Lower leg skin (tissue), 3 donors: ENCODE results near the gene ATG5.

Source experiments
- POLR2A ChIP-seq, 2 donors: fragments of 450-650 bp; IDR thresholded peaks; one replicate each; pipeline ENCODE4 v1.6.1; 2016 to 2017; ENCODE audit warnings: antibody characterized with exemption in 2 of 2, mild to moderate bottlenecking in 1 of 2, moderate library complexity in 1 of 2
- TF ChIP-seq, protein P1 (sequence below), 3 donors: fragments of 450-650 bp; IDR thresholded peaks; one replicate each; pipeline ENCODE4 v1.5.1; 2016; ENCODE audit warnings: antibody characterized with exemption in 3 of 3, mild to moderate bottlenecking in 3 of 3, moderate library complexity in 2 of 3

DNA sequence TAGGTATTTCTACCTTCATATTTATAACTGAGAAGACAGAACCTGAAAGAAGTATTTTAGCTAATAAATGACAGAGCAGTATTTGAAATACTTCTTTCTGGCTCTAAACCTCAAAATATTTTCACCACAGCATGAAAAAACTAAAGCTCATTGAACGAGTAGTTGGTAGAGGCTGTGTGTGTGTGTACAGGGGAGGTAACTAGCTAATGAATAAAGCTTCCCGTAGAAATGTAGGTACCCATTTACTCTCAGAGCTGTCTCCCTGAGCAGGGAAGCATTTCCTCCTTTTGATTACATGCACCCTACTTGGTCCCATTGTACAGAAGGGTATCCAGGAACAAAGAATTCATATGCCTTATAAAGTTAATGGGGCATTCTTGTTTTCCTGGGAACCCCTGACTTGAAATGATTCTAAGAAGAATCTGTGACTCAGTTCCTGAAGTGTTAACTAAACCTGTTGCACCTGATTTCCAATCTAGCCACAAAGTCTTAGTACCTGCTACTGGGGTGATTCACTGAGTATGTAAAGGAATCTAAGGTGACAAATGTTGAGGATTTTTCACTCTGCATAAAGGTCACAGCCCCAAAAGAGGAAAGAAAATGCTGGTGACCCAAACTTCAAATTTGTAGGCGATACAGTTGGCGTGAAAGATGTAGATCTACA is 47.4 kb upstream of the ATG5 start:
- TF ChIP-seq, protein P1, sequence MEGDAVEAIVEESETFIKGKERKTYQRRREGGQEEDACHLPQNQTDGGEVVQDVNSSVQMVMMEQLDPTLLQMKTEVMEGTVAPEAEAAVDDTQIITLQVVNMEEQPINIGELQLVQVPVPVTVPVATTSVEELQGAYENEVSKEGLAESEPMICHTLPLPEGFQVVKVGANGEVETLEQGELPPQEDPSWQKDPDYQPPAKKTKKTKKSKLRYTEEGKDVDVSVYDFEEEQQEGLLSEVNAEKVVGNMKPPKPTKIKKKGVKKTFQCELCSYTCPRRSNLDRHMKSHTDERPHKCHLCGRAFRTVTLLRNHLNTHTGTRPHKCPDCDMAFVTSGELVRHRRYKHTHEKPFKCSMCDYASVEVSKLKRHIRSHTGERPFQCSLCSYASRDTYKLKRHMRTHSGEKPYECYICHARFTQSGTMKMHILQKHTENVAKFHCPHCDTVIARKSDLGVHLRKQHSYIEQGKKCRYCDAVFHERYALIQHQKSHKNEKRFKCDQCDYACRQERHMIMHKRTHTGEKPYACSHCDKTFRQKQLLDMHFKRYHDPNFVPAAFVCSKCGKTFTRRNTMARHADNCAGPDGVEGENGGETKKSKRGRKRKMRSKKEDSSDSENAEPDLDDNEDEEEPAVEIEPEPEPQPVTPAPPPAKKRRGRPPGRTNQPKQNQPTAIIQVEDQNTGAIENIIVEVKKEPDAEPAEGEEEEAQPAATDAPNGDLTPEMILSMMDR (IDR thresholded peaks at IDR 0.05) = no peak
- TF ChIP-seq POLR2A (IDR thresholded peaks at IDR 0.05) = no peak
